AG09309 (cell line): ENCODE measurements around the gene STK11IP.

Experiments
- DNase-seq: peaks from one replicate; pipeline ENCODE4 v3.0.0-alpha.2; 2010; ENCODE audit warnings: low read depth
- H3K4me3 ChIP-seq: 2 replicates; pipeline ENCODE4 v1.5.1; 2011; ENCODE audit warnings: mild to moderate bottlenecking, low read depth, low read length, moderate library complexity; ENCODE audit not compliant: control insufficient read depth
- CTCF ChIP-seq: IDR thresholded peaks from 2 replicates; pipeline ENCODE4 v1.5.1; 2011; ENCODE audit warnings: mild to moderate bottlenecking, low read depth, low read length, inconsistent platforms; ENCODE audit not compliant: insufficient read depth, control insufficient read depth; ENCODE audit errors: missing control alignments

Gene STK11IP

GRCh38 chr2:219553168-219553417, 44.6 kb upstream of the STK11IP start:
- TF ChIP-seq CTCF: no peak
- H3K4me3 ChIP-seq: peak overlapping the region; percentile 57

GRCh38 chr2:219553463-219553963, 44.1 kb upstream of the STK11IP start:
- DNase-seq: no peak
- TF ChIP-seq CTCF: no peak
- no peak overlapping the region for H3K4me3 ChIP-seq

More at GRCh38 chr2:219553168-219553417, 44.6 kb upstream of the STK11IP start:
- no peak for DNase-seq

GRCh38 chr2:219554350-219554749, 43.3 kb upstream of the STK11IP start:
- no peak overlapping the region for H3K4me3 ChIP-seq
- no peak for TF ChIP-seq CTCF
- DNase-seq: no peak

- DNase-seq: no peak
- TF ChIP-seq CTCF: no peak
- no peak overlapping the region for H3K4me3 ChIP-seq
Measured at GRCh38 chr2:219555956-219556355, 41.7 kb upstream of the STK11IP start.

GRCh38 chr2:219556413-219556812, 41.2 kb upstream of the STK11IP start:
- DNase-seq: no peak
- TF ChIP-seq CTCF: no peak
- H3K4me3 ChIP-seq: no peak overlapping the region

GRCh38 chr2:219557320-219557719, 40.3 kb upstream of the STK11IP start:
- TF ChIP-seq CTCF: no peak
- no peak for DNase-seq
- no peak overlapping the region for H3K4me3 ChIP-seq
